ENCODE data around the gene PUM1. TPM values are rescaled to one million over a fixed set of nuclear protein-coding genes. Genes with fewer than 3 reads are reported as not detected.

The PUM1 gene
- total and polyA plus RNA-seq, 4 donors = 18.1 to 49.2 (median 30.2) TPM

DNA sequence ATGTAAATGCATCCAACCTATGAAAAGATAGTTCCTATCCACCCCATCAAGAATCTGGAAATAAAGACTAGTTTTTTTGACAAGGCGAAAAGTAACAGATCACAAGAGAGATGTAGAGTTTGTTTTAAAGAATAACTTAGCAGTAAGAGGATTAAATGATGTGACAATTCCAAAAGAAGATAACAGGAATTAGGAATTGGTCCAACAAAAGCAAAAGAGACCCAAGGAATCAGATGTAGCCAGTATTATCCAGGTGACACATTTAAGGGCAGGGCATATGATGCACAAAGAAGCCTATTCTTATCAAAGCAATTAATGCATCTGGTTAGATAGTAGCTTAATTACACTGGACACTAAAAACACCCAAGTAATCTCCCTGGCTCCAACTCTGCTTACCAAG, 53.8 kb downstream of the PUM1 start:
- Histone ChIP-seq H3K9ac (ENCODE audit: low read depth in 1 of 2, low read length in 2 of 2) (no peak overlapping the region), H3K27me3 (ENCODE audit: control insufficient read depth in 4 of 4, insufficient read depth in 4 of 4, low read length in 3 of 4) (no peaks in the 10 kb centered on the region), H3K36me3 (ENCODE audit: control insufficient read depth in 4 of 4, insufficient read depth in 3 of 4, low read depth in 1 of 4, low read length in 3 of 4) (no peaks in the 10 kb centered on the region), H3K4me3 (ENCODE audit: low read depth in 1 of 3, low read length in 3 of 3) (no peak overlapping the region), H3K27ac (ENCODE audit: low read depth in 1 of 2, low read length in 2 of 2) (no peak overlapping the region), H3K9me3 (ENCODE audit: control insufficient read depth in 4 of 4, low read length in 3 of 4) (no peaks in the 10 kb centered on the region), H3K4me1 (ENCODE audit: control insufficient read depth in 4 of 4, insufficient read depth in 4 of 4, low read length in 3 of 4) (peaks cover 15 to 25% (median 18%) of the 10 kb centered on the region in 4 donors)
- TF ChIP-seq FOXA1 (IDR thresholded peaks at IDR 0.05) = no peak
- no peak for TF ChIP-seq MAX (IDR thresholded peaks at IDR 0.05)
- no peak for TF ChIP-seq EGR1 (IDR thresholded peaks at IDR 0.05; ENCODE audit: low read depth in 2 of 2)
- no peak for TF ChIP-seq REST (IDR thresholded peaks at IDR 0.05)
- TF ChIP-seq RXRA (IDR thresholded peaks at IDR 0.05) = no peak
- no peak for TF ChIP-seq RAD21 (IDR thresholded peaks at IDR 0.05)
- TF ChIP-seq YY1 (IDR thresholded peaks at IDR 0.05) = no peak
- TF ChIP-seq HNF4G (IDR thresholded peaks at IDR 0.05) = no peak
- TF ChIP-seq FOXA2 (IDR thresholded peaks at IDR 0.05) = no peak
- no peak for TF ChIP-seq JUND (IDR thresholded peaks at IDR 0.05)
- TF ChIP-seq SP1 (IDR thresholded peaks at IDR 0.05) = no peak
- no peak for TF ChIP-seq HNF4A (conservative IDR thresholded peaks at IDR 0.05)
- no peak for TF ChIP-seq CTCF (IDR thresholded peaks at IDR 0.05; ENCODE audit: low read depth, low read length, missing input control)
- TF ChIP-seq ATF3 (IDR thresholded peaks at IDR 0.05) = no peak
- TF ChIP-seq GABPA (IDR thresholded peaks at IDR 0.05 in 1 of 2, conservative IDR thresholded peaks at IDR 0.05 in 1 of 2) = no peak
- no peak for TF ChIP-seq TAF1 (conservative IDR thresholded peaks at IDR 0.05)
- no peak for TF ChIP-seq NR2F2 (IDR thresholded peaks at IDR 0.05)
- TF ChIP-seq, protein P1, sequence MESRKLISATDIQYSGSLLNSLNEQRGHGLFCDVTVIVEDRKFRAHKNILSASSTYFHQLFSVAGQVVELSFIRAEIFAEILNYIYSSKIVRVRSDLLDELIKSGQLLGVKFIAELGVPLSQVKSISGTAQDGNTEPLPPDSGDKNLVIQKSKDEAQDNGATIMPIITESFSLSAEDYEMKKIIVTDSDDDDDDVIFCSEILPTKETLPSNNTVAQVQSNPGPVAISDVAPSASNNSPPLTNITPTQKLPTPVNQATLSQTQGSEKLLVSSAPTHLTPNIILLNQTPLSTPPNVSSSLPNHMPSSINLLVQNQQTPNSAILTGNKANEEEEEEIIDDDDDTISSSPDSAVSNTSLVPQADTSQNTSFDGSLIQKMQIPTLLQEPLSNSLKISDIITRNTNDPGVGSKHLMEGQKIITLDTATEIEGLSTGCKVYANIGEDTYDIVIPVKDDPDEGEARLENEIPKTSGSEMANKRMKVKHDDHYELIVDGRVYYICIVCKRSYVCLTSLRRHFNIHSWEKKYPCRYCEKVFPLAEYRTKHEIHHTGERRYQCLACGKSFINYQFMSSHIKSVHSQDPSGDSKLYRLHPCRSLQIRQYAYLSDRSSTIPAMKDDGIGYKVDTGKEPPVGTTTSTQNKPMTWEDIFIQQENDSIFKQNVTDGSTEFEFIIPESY (IDR thresholded peaks at IDR 0.05) = no peak
- WGBS = 97% methylated on average over 1 of the region's 1 CpG
- DNase-seq (ENCODE audit: low spot score) = no peak
